Activated T-cell treated with anti-CD3 and anti-CD28 coated beads for 4 hours (primary cell): Measurements from ENCODE around the gene ZNF799.
"Not testable (repeated sequence)": the region's sequence is repeated elsewhere in the genome, so short reads cannot be mapped to it uniquely, and the experiment has no call there.

Source experiments
- DNase-seq: peaks from one replicate; pipeline ENCODE4 v3.0.0-alpha.2; 2020

Gene ZNF799

GRCh38 chr19:12400633-12401502, at the start of gene ZNF799:
TSS of gene ZNF799 (minus strand) at chr19:12401271. CDS start at chr19:12401070, 201 bp downstream.
- peak; percentile 73 for DNase-seq

- DNase-seq = no peak
These were observed 49.8 kb upstream of the ZNF799 start for GRCh38 chr19:12450844-12451243.

- no peak for DNase-seq
These were observed 47.7 kb upstream of the ZNF799 start for GRCh38 chr19:12448808-12449207.

DNA sequence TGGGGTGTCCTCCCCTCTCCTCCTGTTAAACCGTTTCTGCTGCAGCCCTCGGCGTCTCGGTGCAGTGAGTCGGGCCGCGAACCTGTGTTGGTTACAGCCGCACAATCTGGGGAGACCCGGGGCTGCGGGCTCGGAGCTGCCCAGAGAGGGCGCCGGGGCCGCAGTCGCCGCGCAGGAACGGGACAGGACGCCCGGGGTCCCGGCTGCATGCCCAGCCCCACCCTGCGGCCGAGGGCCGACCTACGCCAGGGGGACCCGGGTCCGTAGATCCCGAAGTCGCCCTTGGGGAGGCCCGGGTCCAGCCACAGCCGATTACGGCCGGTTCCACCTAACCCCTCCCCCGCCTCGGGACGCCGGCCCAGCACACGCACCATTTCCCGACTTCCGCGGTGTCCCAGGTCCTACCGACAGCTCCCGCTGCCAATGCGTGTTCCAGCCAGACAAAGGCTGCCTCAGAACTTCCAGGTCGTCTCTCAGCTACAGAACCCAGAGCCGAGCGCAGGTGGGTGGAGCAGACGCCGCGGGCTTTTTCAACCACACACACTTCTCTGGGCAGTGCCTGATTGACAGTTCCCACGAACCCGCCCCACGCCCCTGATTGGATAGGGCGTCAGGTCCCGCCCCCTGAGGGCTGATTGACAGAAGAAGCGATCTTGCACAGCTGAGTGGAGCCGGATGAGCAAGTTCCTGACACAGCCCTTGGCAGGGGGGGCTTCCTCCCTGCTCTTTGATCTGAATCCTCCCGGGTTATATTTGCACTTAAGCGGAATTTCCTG, 39.7 kb upstream of the ZNF799 start, which contains the start of gene ZNF443:
Gene ZNF443 (minus strand): TSS at position 481 of the 776 bp plus-strand sequence. CDS start 107 bp downstream, at position 374.
- peak; percentile 99 for DNase-seq

DNA sequence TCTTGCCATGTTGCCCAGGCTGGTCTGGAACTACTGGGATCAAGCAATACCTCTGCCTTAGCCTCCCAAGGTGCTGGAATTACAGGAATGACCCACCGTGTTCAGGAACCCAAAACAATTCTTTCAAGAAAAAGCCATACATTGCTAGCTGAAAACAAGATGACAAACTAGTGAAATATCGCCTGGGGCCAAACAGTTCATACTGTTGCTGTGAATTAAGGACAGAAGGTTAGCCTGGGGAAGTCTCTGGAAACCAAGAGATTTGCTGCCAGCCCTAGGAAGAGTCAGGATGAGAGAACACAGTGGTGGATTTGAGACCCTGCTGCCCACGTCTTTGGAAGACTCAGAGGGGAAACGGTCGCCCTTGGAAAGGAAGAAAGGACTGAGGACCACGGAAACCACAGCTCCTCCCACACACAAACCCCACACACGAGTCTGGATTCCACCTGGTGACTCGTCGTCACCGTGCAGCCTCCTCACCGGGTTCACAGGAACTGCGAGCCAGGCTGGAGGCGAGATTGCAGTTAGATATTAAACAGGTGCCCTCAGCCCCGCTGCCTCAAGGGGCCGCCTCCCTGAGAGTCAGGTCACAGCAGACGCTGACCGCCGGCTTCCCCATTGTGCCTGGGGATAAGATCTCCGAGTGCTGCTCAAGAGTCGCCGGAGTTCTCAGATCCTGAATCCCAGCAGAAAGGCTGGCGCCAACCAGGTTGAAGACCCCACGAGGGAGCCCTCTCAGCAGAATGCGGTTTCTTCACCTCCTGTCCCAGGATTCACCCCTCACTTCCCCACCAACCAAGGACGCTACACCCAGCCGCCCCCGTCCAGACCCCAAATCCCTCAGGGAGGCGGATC, 38.8 kb upstream of the ZNF799 start:
- peak; percentile 50 for DNase-seq

DNA sequence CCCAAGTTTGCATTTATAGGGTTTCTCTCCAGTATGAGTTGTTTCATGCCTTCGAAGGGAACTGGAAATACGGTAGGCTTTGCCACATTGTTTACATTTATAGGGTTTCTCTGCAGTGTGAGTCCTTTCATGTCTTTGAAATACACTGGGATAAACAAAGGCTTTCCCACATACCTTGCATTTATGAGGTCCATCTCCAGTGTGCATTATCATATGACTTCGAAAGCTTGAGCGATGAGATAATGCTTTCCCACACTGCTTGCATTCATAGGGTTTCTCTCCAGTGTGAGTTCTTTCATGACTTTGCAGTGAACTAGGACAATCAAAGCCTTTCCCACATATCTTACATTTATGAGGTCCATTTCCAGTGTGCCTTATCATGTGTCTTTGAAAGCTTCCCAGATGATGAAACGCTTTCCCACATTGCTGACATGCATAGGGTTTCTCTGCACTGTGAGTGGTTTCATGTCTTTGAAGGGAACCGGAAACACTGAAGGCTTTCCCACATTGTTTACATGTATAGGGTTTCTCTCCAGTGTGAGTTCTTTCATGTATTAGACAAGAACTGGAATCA, 29.7 kb upstream of the ZNF799 start:
- DNase-seq = not testable (repeated sequence)

GRCh38 chr19:12425888-12426274, 24.8 kb upstream of the ZNF799 start:
- DNase-seq = no peak

DNA sequence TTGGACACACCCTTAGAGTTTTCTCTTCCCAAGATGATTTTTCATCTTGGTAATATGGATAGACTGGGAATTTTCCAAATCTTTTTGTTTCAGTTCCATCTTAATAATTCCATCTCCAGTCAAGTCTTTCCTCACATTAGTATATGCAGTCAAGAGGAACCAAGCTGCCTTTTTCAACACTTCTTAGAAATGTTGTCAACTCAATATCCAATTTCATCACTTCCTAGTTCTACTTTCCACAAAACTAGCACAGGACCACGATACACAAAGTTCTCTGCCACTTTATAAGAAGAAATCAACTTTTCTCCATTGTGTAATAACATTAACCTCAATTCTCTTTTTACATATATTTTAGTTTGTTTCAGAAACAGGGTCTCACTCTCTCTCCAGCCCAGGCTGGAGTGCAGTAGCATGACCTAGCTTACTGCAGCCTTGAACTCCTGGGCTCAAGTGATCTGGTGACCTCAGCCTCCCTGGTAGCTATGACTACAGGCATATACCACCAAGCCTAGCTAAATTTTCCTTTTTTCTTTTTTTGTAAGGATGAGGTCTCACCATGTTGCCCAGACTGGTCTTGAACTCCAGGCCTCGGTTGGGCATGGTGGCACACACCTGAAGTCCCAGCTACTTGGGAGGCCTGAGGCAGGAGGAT, 24.3 kb upstream of the ZNF799 start:
- no peak for DNase-seq

GRCh38 chr19:12417273-12417672, 16.2 kb upstream of the ZNF799 start:
- DNase-seq = not testable (repeated sequence)

DNA sequence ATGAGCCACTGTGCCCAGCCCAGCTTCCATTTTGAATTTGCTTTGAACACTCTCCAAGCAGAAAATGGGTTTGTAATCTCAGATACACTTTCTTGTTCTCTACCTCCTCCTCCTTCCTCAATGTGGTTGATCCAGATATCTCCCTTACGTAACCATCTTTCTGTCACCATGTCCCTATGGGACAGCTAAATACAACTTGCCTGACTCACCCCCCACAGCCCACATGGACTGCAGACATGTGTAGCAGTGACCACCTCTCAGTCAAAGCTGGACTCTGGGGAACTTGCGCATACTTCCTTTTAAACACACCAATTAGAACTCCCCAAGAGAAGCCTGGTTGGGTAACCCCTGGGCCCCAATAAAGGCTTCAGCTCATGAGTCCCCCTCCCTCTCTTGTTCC, 10.8 kb upstream of the ZNF799 start:
- no peak for DNase-seq

DNA sequence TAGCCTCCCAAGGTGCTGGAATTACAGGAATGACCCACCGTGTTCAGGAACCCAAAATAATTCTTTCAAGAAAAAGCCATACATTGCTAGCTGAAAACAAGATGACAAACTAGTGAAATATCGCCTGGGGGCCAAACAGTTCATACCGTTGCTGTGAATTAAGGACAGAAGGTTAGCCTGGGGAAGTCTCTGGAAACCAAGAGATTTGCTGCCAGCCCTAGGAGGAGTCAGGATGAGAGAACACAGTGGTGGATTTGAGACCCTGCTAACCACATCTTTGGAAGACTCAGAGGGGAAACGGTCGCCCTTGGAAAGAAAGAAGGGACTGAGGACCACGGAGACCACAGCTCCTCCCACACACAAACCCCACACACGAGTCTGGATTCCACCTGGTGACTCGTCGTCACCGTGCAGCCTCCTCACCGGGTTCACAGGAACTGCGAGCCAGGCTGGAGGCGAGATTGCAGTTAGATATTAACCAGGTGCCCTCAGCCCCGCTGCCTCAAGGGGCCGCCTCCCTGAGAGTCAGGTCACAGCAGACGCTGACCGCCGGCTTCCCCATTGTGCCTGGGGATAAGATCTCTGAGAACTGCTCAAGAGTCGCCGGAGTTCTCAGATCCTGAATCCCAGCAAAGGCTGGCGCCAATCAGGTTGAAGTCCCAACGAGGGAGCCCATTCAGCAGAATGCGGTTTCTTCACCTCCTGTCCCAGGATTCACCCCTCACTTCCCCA, 1.0 kb downstream of the ZNF799 start:
- peak; percentile 29 for DNase-seq

- not testable (repeated sequence) for DNase-seq
These were observed 9.9 kb downstream of the ZNF799 start for GRCh38 chr19:12391148-12391547.

GRCh38 chr19:12386365-12386764, 14.7 kb downstream of the ZNF799 start:
- not testable (repeated sequence) for DNase-seq

- DNase-seq = no peak
These were observed 20.7 kb downstream of the ZNF799 start for GRCh38 chr19:12380444-12380737.

GRCh38 chr19:12379732-12380443, 21.2 kb downstream of the ZNF799 start:
- no peak for DNase-seq

- no peak for DNase-seq
These were observed 27.0 kb downstream of the ZNF799 start for GRCh38 chr19:12374026-12374425.

DNA sequence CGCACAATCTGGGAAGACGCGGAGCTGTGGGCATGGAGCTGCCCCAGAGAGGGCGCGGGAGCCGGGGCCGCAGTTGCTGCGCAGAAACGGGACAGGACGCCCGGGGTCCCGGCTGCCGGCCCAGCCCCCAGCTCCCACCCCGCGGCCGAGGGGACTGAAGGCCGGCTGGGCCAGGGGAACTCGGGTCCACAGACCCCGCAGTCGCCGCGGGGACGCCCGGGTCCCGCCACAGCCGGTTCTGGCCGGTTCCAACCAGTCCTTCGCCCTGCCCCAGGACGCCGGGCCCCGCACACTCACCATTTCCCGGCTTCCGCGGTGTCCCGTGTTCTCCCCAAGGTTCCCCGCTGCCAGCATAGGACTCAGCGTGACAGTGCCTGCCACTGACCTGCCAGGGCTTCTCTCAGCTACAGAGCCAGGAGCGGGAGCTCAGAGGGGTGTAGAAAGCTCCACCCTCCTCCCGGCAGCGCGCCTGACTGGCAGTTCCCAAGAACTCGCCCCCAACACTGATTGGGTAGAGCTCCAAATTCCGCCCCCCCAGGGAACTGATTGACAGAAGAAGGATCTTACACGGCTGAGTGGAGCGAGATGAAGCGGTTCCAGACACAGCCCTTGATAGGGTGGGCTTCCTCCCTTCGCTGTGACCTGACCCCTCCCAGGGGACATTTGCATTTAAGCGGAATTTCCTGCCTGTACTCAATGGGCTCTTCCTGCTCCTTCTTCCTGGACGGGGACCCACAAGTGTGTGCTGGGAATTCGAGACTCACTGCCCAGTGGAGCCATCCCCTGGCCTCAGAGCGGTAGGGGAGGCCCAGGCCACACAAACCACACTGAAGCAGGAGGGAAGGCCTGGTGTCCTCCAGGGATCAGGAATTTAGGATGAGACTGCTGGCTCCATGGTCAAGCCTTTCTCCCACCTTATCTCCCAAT, 35.6 kb downstream of the ZNF799 start, which contains the start of gene ZNF442:
Gene ZNF442 (minus strand): TSS at position 448 of the 927 bp plus-strand sequence. CDS start 2,052 bp downstream, outside the sequence.
- DNase-seq = peak; percentile 82

- no peak for DNase-seq
These were observed 36.5 kb downstream of the ZNF799 start for GRCh38 chr19:12364391-12365235.
